Sigmoid colon (tissue), 7 donors: ENCODE measurements around the gene GZMB. TPM values are rescaled to one million over a fixed set of nuclear protein-coding genes. Genes with fewer than 3 reads are reported as not detected.
"Not testable (repeated sequence)": the region's sequence is repeated elsewhere in the genome, so short reads cannot be mapped to it uniquely, and the experiment has no call there.

ENCODE experiments used
- DNase-seq: peaks from one replicate; pipeline ENCODE4 v3.0.0-alpha.2; 2019
- H3K27ac ChIP-seq, 4 donors: fragments of 200-600 bp; sonication (generic); one replicate each; pipeline ENCODE4 v1.5.1; 2016 to 2019; ENCODE audit warnings: mild to moderate bottlenecking in 1 of 4
- H3K27me3 ChIP-seq, 3 donors: fragments of 200-600 bp; sonication (generic); one replicate each; pipeline ENCODE4 v1.5.1; 2019; ENCODE audit warnings: mild to moderate bottlenecking in 1 of 3
- H3K36me3 ChIP-seq, 4 donors: fragments of 200-600 bp; sonication (generic); one replicate each; pipeline ENCODE4 v1.5.1; 2016 to 2019
- H3K4me1 ChIP-seq, 4 donors: fragments of 200-600 bp; sonication (generic); one replicate each; pipeline ENCODE4 v1.5.1; 2017 to 2019
- H3K4me3 ChIP-seq, 4 donors: fragments of 200-600 bp; sonication (generic); one replicate each; pipeline ENCODE4 v1.5.1; 2017 to 2019; ENCODE audit warnings: mild to moderate bottlenecking in 2 of 4, moderate library complexity in 1 of 4
- H3K9me3 ChIP-seq, 4 donors: fragments of 200-600 bp in 3 of 4; sonication (generic) in 3 of 4; one replicate each; pipeline versions ENCODE4 v1.5.1 to v1.6.1; 2013 to 2019
- EP300 ChIP-seq, 4 donors: sonication (generic); formaldehyde crosslinking; IDR thresholded peaks; one replicate each; pipeline ENCODE4 v1.6.1; 2017; ENCODE audit warnings: antibody characterized with exemption in 4 of 4
- POLR2A ChIP-seq, 2 donors: fragments of 450-650 bp; IDR thresholded peaks; one replicate each; pipeline ENCODE4 v1.6.1; 2016; ENCODE audit warnings: antibody characterized with exemption in 2 of 2, mild to moderate bottlenecking in 2 of 2, moderate library complexity in 2 of 2
- POLR2AphosphoS5 ChIP-seq, 4 donors: sonication (generic); formaldehyde crosslinking; IDR thresholded peaks; one replicate each; pipeline ENCODE4 v1.6.1; 2017; ENCODE audit warnings: antibody characterized with exemption in 4 of 4
- WGBS, 2 donors: extraction: QIAGEN DNeasy Blood & Tissue Kit; methylation state at CpG; one replicate each; pipeline ENCODE4 v1.1.7; 2013; 5-methylcytosine and 5-hydroxymethylcytosine counted together
- intact Hi-C: fragments of 100-400 bp; cut with DNase I; formaldehyde crosslinking; loops from one replicate; pipeline ENCODE4 v1.15.1; 2023
- polyA plus RNA-seq, 3 donors: library from polyadenylated mRNA; stranded (reverse); fragments of 200-250 nt; gene quantifications; one replicate each; pipeline ENCODE4 v1.2.3, GENCODE V29; 2013
- total RNA-seq, 4 donors: library from RNA; depleted of rRNA; stranded (reverse); fragments of >200 nt; gene quantifications; one replicate each; pipeline ENCODE4 v1.1.0, GENCODE V29; 2016
- TF ChIP-seq, protein P1 (sequence below), 4 experiments: fragments of 450-650 bp in 3 of 4; fragments of 200-600 bp in 1 of 4; IDR thresholded peaks; one replicate each; pipeline ENCODE4 v1.5.1; 2016 to 2019; ENCODE audit warnings: antibody characterized with exemption in 4 of 4, mild to moderate bottlenecking in 3 of 4, moderate library complexity in 2 of 4
- donor health status: healthy with polysubstance abuse.
- donor health status: Bipolar disorder and iron deficiency.
- donor health status: healthy.

The GZMB gene
- total and polyA plus RNA-seq, 7 donors: 1.5 to 8.0 (median 3.2) TPM; not detected in 4

DNA sequence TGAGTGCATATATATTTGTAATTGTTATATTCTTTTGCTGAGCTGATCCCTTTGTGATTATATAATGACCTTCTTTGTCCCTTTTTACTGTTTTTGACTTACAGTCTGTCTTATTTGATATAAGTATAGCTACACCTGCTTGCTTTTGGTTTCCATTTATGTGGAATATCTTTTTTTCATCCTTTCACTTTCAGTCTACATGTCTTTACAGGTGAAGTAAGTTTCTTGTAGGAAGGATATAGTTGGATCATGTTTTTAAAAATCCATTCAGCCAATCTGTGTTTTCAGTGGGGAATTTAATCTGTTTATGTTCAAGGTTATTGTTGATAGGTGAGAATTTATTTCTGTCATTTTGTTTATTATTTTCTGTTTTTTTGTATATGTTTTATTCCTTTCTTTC is 36.6 kb downstream of the GZMB start:
- H3K27ac ChIP-seq: no peak overlapping the region
- no peak for DNase-seq
- peaks cover 0 to 3% (median 1%) of the 10 kb centered on the region in 4 donors for H3K9me3 ChIP-seq
- TF ChIP-seq EP300 (IDR thresholded peaks at IDR 0.05) (no peak), POLR2A (IDR thresholded peaks at IDR 0.05) (no peak), POLR2AphosphoS5 (IDR thresholded peaks at IDR 0.05) (no peak)
- TF ChIP-seq, protein P1, sequence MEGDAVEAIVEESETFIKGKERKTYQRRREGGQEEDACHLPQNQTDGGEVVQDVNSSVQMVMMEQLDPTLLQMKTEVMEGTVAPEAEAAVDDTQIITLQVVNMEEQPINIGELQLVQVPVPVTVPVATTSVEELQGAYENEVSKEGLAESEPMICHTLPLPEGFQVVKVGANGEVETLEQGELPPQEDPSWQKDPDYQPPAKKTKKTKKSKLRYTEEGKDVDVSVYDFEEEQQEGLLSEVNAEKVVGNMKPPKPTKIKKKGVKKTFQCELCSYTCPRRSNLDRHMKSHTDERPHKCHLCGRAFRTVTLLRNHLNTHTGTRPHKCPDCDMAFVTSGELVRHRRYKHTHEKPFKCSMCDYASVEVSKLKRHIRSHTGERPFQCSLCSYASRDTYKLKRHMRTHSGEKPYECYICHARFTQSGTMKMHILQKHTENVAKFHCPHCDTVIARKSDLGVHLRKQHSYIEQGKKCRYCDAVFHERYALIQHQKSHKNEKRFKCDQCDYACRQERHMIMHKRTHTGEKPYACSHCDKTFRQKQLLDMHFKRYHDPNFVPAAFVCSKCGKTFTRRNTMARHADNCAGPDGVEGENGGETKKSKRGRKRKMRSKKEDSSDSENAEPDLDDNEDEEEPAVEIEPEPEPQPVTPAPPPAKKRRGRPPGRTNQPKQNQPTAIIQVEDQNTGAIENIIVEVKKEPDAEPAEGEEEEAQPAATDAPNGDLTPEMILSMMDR (IDR thresholded peaks at IDR 0.05): no peak
- H3K4me3 ChIP-seq: no peak overlapping the region
- H3K27me3 ChIP-seq: no peaks in the 10 kb centered on the region
- intact Hi-C loops: no loop called here
- H3K4me1 ChIP-seq: no peaks in the 10 kb centered on the region
- no peaks in the 10 kb centered on the region for H3K36me3 ChIP-seq

DNA sequence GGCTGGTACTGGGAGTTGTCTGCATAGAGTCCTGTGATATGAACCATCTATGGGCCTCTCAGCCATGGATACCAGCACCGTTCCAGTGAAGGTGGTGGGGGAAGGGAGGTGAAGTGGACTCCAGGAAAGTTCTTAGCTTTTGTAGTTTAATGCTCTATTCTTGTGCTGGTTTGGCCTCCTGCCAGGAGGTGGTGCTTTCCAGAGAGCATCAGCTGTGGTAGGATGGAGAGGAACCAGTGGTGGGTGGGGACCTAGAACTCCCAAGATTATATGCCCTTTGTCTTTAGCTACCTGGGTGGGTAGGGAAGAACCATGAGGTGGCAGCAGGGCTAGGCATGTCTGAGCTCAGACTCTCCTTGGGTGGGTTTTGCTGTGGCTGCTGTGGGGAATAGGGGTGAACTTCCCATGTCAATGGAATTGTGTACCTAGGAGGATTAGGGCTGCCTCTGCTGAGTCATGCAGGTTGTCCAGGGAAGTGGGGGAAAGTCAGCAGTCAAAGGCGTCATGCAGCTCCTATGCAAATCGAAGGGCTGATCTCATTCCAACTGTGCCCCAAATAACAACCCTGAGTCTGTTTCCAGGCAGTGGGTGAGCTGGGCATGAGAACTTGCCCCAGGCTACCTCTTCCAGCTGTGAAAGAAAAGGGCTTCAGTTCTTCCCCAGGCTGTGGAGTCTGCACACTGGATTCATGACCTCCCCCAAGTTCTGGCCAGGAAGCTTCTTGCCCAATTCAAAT is 38.7 kb downstream of the GZMB start:
- TF ChIP-seq EP300 (IDR thresholded peaks at IDR 0.05) (no peak), POLR2A (IDR thresholded peaks at IDR 0.05) (no peak)
- TF ChIP-seq, protein P1 (IDR thresholded peaks at IDR 0.05): no peak
- Histone ChIP-seq H3K27me3 (no peaks in the 10 kb centered on the region), H3K4me1 (no peaks in the 10 kb centered on the region), H3K4me3 (no peak overlapping the region), H3K36me3 (no peaks in the 10 kb centered on the region), H3K27ac (no peak overlapping the region), H3K9me3 (peaks cover 0 to 3% (median 1%) of the 10 kb centered on the region in 4 donors)
- no peak for DNase-seq
- intact Hi-C loops: no loop called here
- 70 to 85% methylated on average over 3 of the region's 3 CpGs for WGBS, 2 donors

DNA sequence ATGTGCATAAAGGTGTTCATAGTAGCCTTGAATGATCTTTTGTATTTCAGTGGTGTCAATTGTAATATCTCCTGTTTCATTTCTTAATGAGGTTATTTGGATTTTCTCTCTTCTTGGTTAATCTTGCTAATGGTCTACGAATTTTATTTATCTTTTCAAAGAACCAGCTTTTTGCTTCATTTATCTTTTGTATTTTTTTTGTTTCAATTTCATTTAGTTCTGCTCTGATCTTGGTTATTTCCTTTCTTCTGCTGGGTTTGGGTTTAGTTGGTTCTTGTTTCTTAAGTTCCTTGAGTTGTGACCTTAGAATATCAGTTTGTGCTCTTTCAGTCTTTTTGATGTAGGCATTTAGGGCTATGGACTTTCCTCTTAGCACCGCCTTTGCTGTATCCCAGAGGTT is 43.0 kb downstream of the GZMB start:
- H3K27me3 ChIP-seq, intact Hi-C loops, H3K4me3 ChIP-seq, DNase-seq, H3K9me3 ChIP-seq, H3K4me1 ChIP-seq, H3K27ac ChIP-seq, H3K36me3 ChIP-seq: not testable (repeated sequence)
- WGBS, 2 donors: 89 to 92% methylated on average over 2 of the region's 2 CpGs

DNA sequence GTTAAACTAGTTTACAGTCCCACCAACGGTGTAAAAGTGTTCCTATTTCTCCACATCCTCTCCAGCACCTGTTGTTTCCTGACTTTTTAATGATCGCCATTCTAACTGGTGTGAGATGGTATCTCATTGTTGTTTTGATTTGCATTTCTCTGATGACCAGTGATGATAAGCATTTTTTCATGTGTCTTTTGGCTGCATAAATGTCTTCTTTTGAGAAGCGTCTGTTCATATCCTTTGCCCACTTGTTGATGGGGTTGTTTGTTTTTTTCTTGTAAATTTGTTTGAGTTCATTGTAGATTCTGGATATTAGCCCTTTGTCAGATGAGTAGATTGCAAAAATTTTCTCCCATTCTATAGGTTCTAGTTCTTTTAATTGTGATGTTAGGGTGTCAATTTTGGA is 49.6 kb downstream of the GZMB start:
- H3K4me1 ChIP-seq, H3K9me3 ChIP-seq, H3K36me3 ChIP-seq, DNase-seq, H3K27ac ChIP-seq, H3K27me3 ChIP-seq, intact Hi-C loops, H3K4me3 ChIP-seq: not testable (repeated sequence)
- 88 to 90% methylated on average over 3 of the region's 3 CpGs for WGBS, 2 donors

Other genes starting within 250 kb of the GZMB start
- gene NYNRIN, start 235.2 kb downstream of the GZMB start, total RNA-seq: 10 to 100 TPM in 1 of 4 donors, 1 to 10 TPM in 3; 6.8 to 17.4 (median 7.0) TPM
- gene NYNRIN, start 235.2 kb downstream of the GZMB start, polyA plus RNA-seq: 1 to 10 TPM in 1 of 3 donors, under 1 TPM in 2; 0.60 to 6.5 (median 0.92) TPM
- 1 to 10 TPM; 1.4 to 8.9 (median 2.1) TPM for gene CBLN3, start 204.5 kb downstream of the GZMB start, total RNA-seq
- 1 to 10 TPM in 2 of 3 donors, under 1 TPM in 1; 0.46 to 3.6 (median 1.2) TPM for gene CBLN3, start 204.5 kb downstream of the GZMB start, polyA plus RNA-seq
- gene KHNYN, start 204.2 kb downstream of the GZMB start, total RNA-seq: 10 to 100 TPM; 44.6 to 60.8 (median 50.6) TPM
- 10 to 100 TPM; 16.2 to 64.6 (median 36.1) TPM for gene KHNYN, start 204.2 kb downstream of the GZMB start, polyA plus RNA-seq
- 10 to 100 TPM; 30.3 to 45.4 (median 33.9) TPM for gene SDR39U1, start 191.4 kb downstream of the GZMB start, total RNA-seq
- gene SDR39U1, start 191.4 kb downstream of the GZMB start, polyA plus RNA-seq: 10 to 100 TPM; 35.4 to 57.3 (median 39.1) TPM
- 1 to 10 TPM in 3 of 4 donors, not detected in 1; 1.2 to 3.3 (median 1.4) TPM for gene CMA1, start 125.9 kb downstream of the GZMB start, total RNA-seq
- gene CMA1, start 125.9 kb downstream of the GZMB start, polyA plus RNA-seq: 1 to 10 TPM in 1 of 3 donors, under 1 TPM in 1, not detected in 1; 0.52 to 1.2 TPM
- gene CTSG, start 57.9 kb downstream of the GZMB start, total RNA-seq: 1 to 10 TPM in 2 of 4 donors, under 1 TPM in 1, not detected in 1; 0.99 to 8.6 (median 4.1) TPM
- gene CTSG, start 57.9 kb downstream of the GZMB start, polyA plus RNA-seq: 1 to 10 TPM in 1 of 3 donors, under 1 TPM in 1, not detected in 1; 0.67 to 3.0 TPM
- 1 to 10 TPM in 1 of 4 donors, not detected in 3; 2.5 TPM for gene GZMH, start 24.5 kb downstream of the GZMB start, total RNA-seq
- gene GZMH, start 24.5 kb downstream of the GZMB start, polyA plus RNA-seq: 1 to 10 TPM in 1 of 3 donors, not detected in 2; 1.7 TPM